ENCODE data around the gene DNAH2. TPM values are rescaled to one million over a fixed set of nuclear protein-coding genes. Genes with fewer than 3 reads are reported as not detected.

DNAH2 gene
- total and polyA plus RNA-seq, 2 of the 8 experiments (the other 6 are each of a cell fraction or from before 2014, with no cell fraction given): 0.13 to 0.18 TPM

DNA sequence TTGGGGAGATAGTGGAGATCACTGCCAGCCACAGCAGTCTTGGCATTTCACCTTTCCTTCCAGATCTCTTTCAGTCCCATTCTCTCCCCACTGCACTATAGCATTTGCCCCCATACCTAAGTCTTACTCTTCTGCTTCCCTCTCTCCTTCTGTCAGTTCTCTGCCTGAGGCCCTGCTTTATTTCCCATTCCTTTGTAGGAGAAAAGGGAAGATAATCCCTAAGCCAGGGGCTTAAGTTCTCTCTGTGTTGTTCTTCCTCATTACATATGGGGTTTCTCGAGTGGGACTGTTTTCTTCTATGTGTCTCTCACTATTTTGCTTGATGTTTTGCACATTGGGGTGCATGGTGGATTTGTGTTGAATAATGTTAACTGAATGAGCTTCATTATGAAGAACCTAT is 122.9 kb downstream of the DNAH2 start:
- Histone ChIP-seq H3K56ac (replicated peaks; ENCODE audit: insufficient read length, low read depth, low read length) (no peak overlapping the region), H2BK15ac (ENCODE audit: low read length) (no peak overlapping the region), H3K27ac (ENCODE audit: low read depth, low read length) (no peak overlapping the region), H4K20me1 (replicated peaks in 1 of 2; ENCODE audit: control insufficient read depth in 1 of 2, insufficient read depth in 2 of 2, low read length in 2 of 2) (peaks cover 8 to 37% of the 10 kb centered on the region in 2 experiments), H3K4me3 (ENCODE audit: extremely low read depth in 1 of 4, insufficient read depth in 2 of 4, low read depth in 3 of 4, low read length in 4 of 4) (no peak overlapping the region), H3K14ac (ENCODE audit: insufficient read length) (no peak overlapping the region), H3K18ac (ENCODE audit: extremely low read depth, low read length) (no peak overlapping the region), H2BK5ac (ENCODE audit: low read depth, low read length) (no peak overlapping the region), H3K4ac (replicated peaks; ENCODE audit: insufficient read length, low read depth, low read length) (no peak overlapping the region), H3K4me1 (replicated peaks in 1 of 4; ENCODE audit: control insufficient read depth in 3 of 4, insufficient read depth in 4 of 4, low read length in 3 of 4) (peaks cover 10 to 37% (median 21%) of the 10 kb centered on the region in 4 experiments), H2BK12ac (ENCODE audit: low read depth, low read length) (no peak overlapping the region), H4K5ac (ENCODE audit: insufficient read length, low read depth, low read length) (no peak overlapping the region), H3K23ac (ENCODE audit: insufficient read length) (no peak overlapping the region), H3K79me2 (ENCODE audit: control insufficient read depth in 1 of 2, insufficient read depth in 2 of 2, low read length in 2 of 2) (no peaks in the 10 kb centered on the region), H3K9ac (replicated peaks in 1 of 4; ENCODE audit: extremely low read depth in 1 of 4, low read depth in 3 of 4, low read length in 3 of 4) (no peak overlapping the region), H2AK5ac (ENCODE audit: low read depth, low read length) (no peak overlapping the region), H3K23me2 (ENCODE audit: low read depth, low read length) (peaks cover 48% of the 10 kb centered on the region), H2BK120ac (replicated peaks; ENCODE audit: low read depth, low read length) (no peak overlapping the region), H4K91ac (replicated peaks; ENCODE audit: insufficient read length, low read length) (no peak overlapping the region), H2AFZ (ENCODE audit: low read length) (no peak overlapping the region), H3K79me1 (ENCODE audit: low read depth, low read length) (no peaks in the 10 kb centered on the region), H2BK20ac (ENCODE audit: low read length) (no peak overlapping the region), H4K8ac (ENCODE audit: extremely low read depth, insufficient read depth, low read length) (no peak overlapping the region), H3K36me3 (ENCODE audit: control insufficient read depth in 2 of 4, insufficient read depth in 4 of 4, low read length in 3 of 4) (no peaks in the 10 kb centered on the region), H3K27me3 (replicated peaks in 1 of 4; ENCODE audit: control insufficient read depth in 3 of 4, extremely low read depth in 1 of 4, insufficient read depth in 3 of 4, low read length in 3 of 4) (peaks cover 18 to 51% (median 44%) of the 10 kb centered on the region in 4 experiments), H3K4me2 (ENCODE audit: insufficient read depth in 1 of 2, low read depth in 2 of 2, low read length in 2 of 2) (no peak overlapping the region; a peak in 1 of 4 replicates), H3K9me3 (ENCODE audit: insufficient read depth in 2 of 2, low read depth in 1 of 2, low read length in 1 of 2) (no peaks in the 10 kb centered on the region)
- DNase-seq (ENCODE audit: low read depth in 1 of 2, low spot score in 2 of 2) (no peak), FAIRE-seq (no peak)
- ChIA-PET POLR2A (ENCODE audit: partially characterized antibody) (interaction anchor here (0.8 to 5.2 kb wide), 3 partner anchors 9 to 16 kb away, joined by 3 to 34 read pairs (median 5); partner anchors contain the start of genes NAA38 and TMEM88), CTCF (ENCODE audit: partially characterized antibody) (interaction anchor here (0.6 to 5.0 kb wide), 7 partner anchors 10 to 741 kb away, joined by 3 to 25 read pairs (median 4); no protein-coding TSS in a partner anchor)
- TF ChIP-seq RBBP5 (IDR thresholded peaks at IDR 0.05; ENCODE audit: borderline replicate concordance, low read depth, low read length) (no peak), CHD2 (IDR thresholded peaks at IDR 0.05; ENCODE audit: low read length) (no peak), CBX5 (IDR thresholded peaks at IDR 0.05; ENCODE audit: low read depth, low read length) (no peak)
- 83% methylated on average over 1 of the region's 1 CpG; no CpG with 5 or more reads in 1 of the 2 experiments for WGBS, 2 experiments (ENCODE audit: extremely low coverage in 1 of 2, insufficient coverage in 1 of 2, insufficient read length in 1 of 2, insufficient replicate concordance in 2 of 2, low coverage in 1 of 2, low lambda C conversion rate in 2 of 2, missing lambda C conversion rate in 1 of 2)
